Non-pigmented ciliary epithelial cell (primary cell): ENCODE results near the gene CMBL.
A peak's percentile ranks its signal among the peaks of the same experiment; 100 is the strongest.
"Not testable (repeated sequence)": the region's sequence is repeated elsewhere in the genome, so short reads cannot be mapped to it uniquely, and the experiment has no call there.

Experiments used
- DNase-seq: peaks from one replicate; pipeline ENCODE4 v3.0.0-alpha.2; 2010; ENCODE audit warnings: low read depth

The CMBL gene

DNA sequence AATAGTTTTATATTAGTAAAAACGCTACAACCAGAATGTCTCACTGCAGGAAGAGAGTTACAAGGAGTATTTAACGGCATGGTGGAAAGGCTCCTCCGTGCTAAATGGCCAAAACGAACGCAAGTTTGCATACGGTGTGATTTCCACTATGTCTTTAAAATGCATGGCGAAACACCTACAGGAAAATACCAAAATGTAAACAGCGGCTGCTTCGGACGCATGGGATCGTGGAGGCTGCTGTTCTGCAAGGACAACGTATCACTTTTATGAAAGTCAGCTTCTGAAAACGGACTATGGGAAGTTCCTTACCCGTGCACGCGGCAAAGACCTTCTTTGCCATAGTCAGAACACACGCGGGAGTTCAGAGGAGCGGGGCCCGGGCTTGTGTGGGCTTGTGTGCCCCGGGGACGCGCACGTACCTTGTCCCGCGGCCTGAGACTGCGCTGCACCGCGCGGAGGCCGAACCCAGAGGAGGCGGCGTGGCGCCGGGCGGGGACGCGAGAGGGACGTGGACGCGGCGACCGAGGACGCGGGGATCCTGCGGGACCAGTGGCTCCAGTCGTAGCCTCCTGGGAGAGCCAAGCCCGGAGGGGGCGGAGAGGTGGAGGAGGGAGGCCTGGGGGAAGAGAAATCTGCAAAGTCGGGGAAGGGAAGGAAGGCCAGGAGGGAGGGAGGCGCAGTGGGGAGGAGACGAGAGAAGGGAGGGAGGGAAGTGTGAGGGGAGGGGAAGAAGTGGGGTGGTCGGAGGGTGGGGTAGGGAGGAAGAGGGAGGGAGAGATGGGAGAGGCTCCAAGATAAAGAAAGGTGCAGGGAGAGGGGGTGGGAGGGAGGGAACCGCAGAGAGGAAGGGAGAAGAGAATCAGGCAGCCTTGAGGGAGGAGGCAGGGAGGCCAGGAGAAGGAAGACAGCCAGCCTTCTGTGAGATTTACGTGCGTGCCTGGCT, at the start of gene CMBL:
Gene CMBL (minus strand): TSS at position 697 of the 943 bp plus-strand sequence. CDS start 17,140 bp downstream, outside the sequence.
- DNase-seq, result no peak

GRCh38 chr5:10355071-10355889, 47.6 kb upstream of the CMBL start:
- no peak for DNase-seq

GRCh38 chr5:10354048-10354872, 46.6 kb upstream of the CMBL start:
- DNase-seq, result no peak

DNA sequence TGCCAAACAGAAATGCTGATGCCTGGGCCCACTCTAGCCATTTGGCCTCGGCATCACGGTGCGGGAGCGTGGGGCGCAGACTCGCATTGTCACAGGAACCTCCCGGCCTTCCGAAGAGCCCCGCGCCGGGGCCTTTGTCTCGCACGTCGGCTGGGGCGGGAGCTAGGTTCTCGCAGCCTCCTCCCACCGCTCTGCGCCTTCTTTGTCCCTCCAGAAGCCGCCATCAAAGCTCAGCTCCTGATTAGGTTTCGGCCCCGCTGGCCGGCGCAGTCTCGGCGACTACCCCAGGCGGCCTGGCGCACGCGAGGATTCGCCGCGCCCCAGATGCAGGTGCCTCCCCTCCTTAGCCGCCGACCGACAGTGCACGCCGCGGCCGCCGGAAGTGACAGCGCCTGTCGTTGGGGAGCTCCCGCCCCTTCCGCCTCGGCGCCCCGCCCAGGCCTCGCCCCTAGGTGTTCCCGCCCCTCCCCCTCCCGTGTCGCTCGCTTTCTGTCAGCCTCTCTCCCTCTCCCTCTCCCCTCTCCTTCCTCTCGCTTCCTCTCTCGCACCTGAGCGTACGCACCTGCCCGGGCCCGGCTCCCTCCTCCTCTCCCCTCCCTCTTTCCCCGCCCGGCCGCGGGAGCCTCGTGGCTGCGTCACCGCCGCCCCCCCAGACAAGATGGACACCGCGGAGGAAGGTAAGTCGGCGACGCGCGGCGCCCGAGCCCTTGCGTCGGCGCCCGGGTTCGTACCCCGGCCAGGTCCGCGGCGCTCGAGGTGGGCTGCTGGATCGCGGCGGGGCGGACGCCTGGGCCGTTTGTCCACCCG, 45.7 kb upstream of the CMBL start, which contains the start of gene MARCHF6:
Gene MARCHF6 (plus strand): TSS at position 455 of the 807 bp plus-strand sequence. CDS start 204 bp downstream, at position 659.
- DNase-seq, result peak; percentile 49

DNA sequence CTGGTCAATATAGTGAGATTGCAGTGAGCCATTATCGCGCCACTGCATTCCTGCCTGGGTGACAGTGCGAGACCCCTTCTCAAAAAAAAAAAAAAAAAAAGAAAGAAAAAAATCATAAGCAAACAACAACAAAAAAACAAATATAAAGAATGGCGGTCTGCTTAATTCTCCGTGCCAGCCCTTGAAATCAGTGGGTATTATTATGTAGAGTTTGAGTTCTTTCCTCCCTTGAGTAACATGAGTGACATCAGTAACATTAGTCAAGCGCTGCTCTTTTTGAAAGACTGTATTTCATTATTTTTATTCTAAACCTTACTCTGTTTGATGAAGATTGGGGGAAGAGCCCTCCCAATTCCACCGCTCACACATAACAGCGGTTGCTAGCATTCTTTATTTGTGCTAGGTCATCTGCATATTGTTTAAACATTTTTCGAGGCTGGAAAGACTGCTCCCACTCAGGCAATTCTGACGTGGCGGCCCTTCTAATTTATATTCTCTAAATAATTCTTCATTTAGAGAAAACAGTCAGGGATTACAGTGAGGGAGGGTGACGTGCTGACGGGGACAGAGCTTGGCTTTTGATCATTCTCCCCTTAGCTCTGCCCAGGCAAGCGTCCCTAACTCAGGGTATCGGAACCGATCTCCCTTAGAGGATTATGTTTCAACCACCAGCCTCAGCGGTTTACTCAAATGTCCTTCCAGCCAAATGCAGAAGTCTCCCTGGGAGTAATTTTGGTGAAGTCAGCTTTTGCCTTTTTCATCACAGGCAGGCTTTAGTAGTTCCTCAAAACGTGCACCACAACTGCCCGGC, 44.9 kb upstream of the CMBL start:
- no peak for DNase-seq

GRCh38 chr5:10351919-10352318, 44.2 kb upstream of the CMBL start:
- DNase-seq, result no peak

DNA sequence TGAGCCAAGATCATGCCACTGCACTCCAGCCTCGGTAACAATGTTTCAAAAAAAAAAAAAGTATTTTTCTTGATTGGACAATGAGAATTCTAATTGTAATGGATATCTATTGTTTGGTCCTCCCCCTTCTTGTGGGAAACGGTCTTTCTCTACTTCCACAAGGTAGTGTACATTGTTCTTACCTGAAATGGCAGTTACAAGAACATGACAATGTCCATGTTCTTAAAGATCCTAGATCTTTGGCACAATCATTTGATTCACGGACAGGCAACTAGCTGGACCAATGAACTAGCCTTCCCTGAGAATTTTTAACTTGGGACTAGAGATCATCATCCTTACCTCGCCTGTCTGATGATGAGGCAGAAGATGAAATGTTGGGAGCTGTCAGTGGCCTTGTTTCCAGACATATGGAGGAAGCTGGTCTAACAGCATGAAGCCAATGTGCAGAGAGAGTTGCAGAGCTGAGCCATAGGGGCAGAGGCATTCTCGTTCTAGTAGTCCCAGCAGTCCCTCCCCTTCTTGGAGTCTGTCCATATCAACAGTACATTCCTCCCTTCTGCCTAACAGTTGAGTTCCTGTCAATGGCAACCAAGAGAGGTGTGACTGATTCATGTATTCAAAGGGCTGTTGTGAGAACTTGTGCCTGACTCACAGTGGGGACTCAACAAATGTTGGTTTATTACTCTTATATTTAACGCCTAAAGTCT, 43.6 kb upstream of the CMBL start:
- DNase-seq, result peak; percentile 74

GRCh38 chr5:10348258-10348657, 40.6 kb upstream of the CMBL start:
- DNase-seq, result no peak

DNA sequence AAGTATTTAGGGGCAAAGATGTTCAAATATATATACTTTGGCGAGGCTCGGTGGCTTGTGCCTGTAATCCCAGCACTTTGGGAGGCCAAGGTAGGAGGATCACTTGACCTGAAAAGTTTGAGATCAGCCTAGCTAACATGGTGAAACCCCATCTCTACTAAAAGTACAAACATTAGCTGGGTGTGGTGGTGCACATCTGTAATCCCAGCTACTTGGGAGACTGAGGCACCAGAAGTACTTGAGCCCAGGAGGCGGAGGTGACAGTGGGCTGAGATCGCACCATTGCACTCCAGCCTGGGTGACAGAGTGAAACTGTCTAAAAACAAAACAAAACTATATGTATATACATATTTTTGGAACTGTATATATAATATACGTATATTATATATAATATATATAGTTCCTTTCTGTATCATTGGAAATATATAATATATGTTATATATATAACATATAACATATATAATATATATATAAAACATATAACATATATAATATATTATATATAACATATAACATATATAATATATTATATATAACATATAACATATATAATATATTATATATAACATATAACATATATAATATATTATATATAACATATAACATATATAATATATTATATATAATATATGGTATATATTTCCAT, 36.9 kb upstream of the CMBL start:
- DNase-seq, result not testable (repeated sequence)

- no peak for DNase-seq
Measured at GRCh38 chr5:10343486-10343885, 35.8 kb upstream of the CMBL start.

DNA sequence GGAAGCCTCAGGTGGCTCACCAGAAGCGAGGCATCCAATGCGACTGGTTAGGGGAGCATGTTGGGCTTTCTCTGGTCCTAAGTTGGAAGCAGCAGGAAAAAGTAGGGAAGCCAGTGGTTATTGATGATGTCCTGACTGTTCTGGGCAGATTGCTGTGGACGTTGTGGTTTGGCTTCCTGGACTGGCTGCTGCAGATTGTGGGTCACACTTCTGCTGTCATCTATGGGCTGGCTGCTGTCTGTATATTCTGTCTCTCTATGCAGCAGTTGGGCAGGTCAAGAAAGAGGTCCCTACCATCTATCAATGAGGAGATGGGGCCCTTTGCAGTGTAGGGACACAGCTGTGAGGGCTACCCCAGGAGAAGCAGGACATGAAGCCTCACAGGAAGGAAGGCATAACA, 32.3 kb upstream of the CMBL start:
- no peak for DNase-seq

DNA sequence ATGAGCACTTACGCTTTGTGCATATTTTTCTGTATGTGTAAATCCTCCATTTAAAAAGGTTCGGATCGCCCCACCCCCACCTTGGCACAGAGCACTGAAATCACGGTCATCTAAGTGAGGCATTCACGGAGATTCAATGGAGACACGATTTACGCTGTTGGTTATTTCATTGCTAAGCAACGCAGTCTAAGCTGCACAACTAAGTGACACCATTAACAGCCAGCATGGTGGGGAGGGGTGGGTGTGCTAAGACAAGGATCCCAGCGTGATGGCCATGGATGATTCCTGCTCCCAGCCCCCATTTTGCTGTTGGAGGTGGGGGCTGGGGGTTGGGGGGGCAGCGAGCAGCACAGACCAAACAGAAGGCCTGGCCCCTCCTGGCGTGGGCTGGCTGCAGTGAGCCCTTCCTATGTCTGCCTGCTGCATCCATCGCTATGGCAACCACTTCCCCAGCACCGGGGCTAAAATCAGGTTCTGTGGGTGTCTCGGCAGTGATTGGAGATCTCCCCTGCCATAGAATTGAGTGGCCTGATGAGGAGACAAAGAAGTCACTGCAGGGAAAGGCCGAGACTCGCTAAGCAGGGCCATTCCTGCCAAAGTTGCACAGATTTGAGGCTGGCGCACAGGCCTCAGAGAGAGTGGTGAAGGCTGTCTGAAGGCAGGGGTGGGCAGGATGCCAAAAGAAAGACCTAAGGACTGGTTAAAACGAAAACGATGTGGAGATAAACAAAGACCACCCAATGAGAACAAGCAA, 31.5 kb upstream of the CMBL start:
- DNase-seq, result no peak

DNA sequence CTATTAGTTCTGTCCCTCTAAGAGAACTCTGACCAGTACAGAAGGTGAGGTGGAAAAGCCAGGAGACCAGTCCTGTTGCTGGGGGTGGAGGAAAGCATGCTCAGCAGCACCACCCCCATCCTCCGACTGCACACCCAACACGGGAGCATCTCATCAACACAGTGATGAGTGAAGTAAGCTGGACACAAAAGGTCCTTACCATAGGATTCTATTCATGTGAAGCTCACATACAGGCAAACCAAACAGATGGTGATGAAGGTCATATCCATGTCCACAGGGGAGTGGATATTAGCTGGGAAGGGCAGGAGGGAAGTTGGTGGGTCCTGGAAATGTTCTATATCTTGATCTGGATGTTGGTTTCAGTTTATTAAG, 31.0 kb upstream of the CMBL start:
- no peak for DNase-seq

- no peak for DNase-seq
Measured at GRCh38 chr5:10337986-10338385, 30.3 kb upstream of the CMBL start.

DNA sequence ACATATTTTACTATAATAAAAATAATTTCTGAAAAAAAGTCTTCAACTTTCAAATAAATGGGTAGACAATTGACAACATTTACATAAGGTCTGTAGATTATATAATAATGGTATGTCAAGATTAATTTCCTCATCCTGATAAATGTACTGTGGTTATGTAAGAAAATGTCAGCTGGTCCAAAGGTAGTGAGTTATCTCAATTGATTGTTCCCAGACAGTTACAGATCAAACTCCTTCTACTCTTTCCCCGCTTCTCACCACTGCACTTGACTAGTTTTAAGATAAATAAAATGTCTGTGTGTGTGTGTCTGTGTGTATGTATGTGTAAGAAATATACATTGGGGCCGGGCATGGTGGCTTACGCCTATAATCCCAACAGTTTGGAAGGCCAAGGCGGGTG, 29.4 kb upstream of the CMBL start:
- DNase-seq, result no peak

DNA sequence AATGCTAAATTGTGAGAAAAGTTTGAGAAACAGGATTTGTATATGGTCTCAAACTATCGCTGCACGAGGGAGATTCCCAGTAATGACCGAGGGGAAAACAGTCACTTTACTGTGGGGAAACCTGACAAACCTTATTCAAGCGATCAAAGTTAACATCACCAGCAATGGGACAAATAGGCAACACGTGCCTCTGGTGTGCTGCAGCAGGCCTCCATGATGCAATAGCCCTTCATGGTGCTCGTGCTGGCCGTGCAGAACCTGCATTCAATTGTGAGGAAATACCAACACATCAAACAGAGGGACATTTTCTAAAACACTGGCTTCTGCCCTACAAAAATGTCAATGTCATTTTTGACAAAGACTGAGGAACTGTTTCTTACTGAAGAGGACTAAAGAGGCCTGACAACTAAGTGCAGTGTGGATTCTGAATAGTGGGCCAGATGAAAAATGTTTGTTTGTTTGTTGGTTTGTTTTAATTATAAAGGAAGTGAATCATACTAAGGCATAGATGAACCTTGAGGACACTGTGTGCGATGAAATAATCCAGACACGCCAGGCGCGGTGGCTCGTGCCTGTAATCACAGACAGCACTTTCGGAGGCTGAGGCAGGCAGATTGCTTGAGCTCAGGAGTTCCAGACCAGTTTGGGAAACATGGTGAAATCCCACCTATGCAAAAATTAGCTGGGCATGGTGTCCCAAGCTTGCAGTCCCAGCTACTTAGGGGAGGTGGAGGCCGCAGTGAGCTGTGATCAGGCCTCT, 28.2 kb upstream of the CMBL start:
- no peak for DNase-seq

- no peak for DNase-seq
Measured at GRCh38 chr5:10334831-10335230, 27.1 kb upstream of the CMBL start.
